ENCODE data around the gene C1orf167.
"Not testable (repeated sequence)": the region's sequence is repeated elsewhere in the genome, so short reads cannot be mapped to it uniquely, and the experiment has no call there.

The C1orf167 gene

GRCh38 chr1:11800391-11800755 is 38.4 kb downstream of the C1orf167 start:
- H3K36me3 Mint-ChIP-seq (ENCODE audit: low read depth): peaks cover 84% of the 10 kb centered on the region
- no peaks in the 10 kb centered on the region for H3K27me3 Mint-ChIP-seq
- H3K4me1 Mint-ChIP-seq (ENCODE audit: low read depth): peaks cover 57% of the 10 kb centered on the region
- no peaks in the 10 kb centered on the region for H3K9me3 Mint-ChIP-seq
- intact Hi-C loops (cut with micrococcal nuclease): no loop called here
- no peak overlapping the region for H3K27ac Mint-ChIP-seq
- no peak overlapping the region for H3K4me3 Mint-ChIP-seq

- H3K27ac Mint-ChIP-seq: peak overlapping the region; percentile 94
Measured at GRCh38 chr1:11800756-11801433, 38.9 kb downstream of the C1orf167 start.

GRCh38 chr1:11802616-11802972 is 40.6 kb downstream of the C1orf167 start:
- H3K27me3 Mint-ChIP-seq: no peaks in the 10 kb centered on the region
- peak overlapping the region; percentile 94 for H3K4me3 Mint-ChIP-seq
- no peaks in the 10 kb centered on the region for H3K9me3 Mint-ChIP-seq
- peaks cover 69% of the 10 kb centered on the region for H3K4me1 Mint-ChIP-seq (ENCODE audit: low read depth)
- H3K36me3 Mint-ChIP-seq (ENCODE audit: low read depth): peaks cover 77% of the 10 kb centered on the region
- intact Hi-C loops (cut with micrococcal nuclease): no loop called here
- H3K27ac Mint-ChIP-seq: peak overlapping the region; percentile 94

More at GRCh38 chr1:11800756-11801433, 38.9 kb downstream of the C1orf167 start:
- no peak overlapping the region for H3K4me3 Mint-ChIP-seq
- no peaks in the 10 kb centered on the region for H3K9me3 Mint-ChIP-seq
- H3K4me1 Mint-ChIP-seq (ENCODE audit: low read depth): peaks cover 57% of the 10 kb centered on the region
- intact Hi-C loops (cut with micrococcal nuclease): no loop called here
- H3K36me3 Mint-ChIP-seq (ENCODE audit: low read depth): peaks cover 84% of the 10 kb centered on the region
- H3K27me3 Mint-ChIP-seq: no peaks in the 10 kb centered on the region

- peaks cover 77% of the 10 kb centered on the region for H3K36me3 Mint-ChIP-seq (ENCODE audit: low read depth)
- intact Hi-C loops (cut with micrococcal nuclease): loop anchor here (1.0 kb wide), 1 partner anchor 12 kb away; no protein-coding TSS in a partner anchor
- H3K27me3 Mint-ChIP-seq: no peaks in the 10 kb centered on the region
- peak overlapping the region; percentile 94 for H3K4me3 Mint-ChIP-seq
- H3K4me1 Mint-ChIP-seq (ENCODE audit: low read depth): peaks cover 75% of the 10 kb centered on the region
- H3K27ac Mint-ChIP-seq: peak overlapping the region; percentile 94
- H3K9me3 Mint-ChIP-seq: no peaks in the 10 kb centered on the region
Measured at GRCh38 chr1:11802973-11803885, 41.2 kb downstream of the C1orf167 start.

- not testable (repeated sequence) for H3K27me3 Mint-ChIP-seq, H3K9me3 Mint-ChIP-seq
- H3K27ac Mint-ChIP-seq: peak overlapping the region; percentile 94
- H3K36me3 Mint-ChIP-seq (ENCODE audit: low read depth): peaks cover 77% of the 10 kb centered on the region
- H3K4me3 Mint-ChIP-seq: peak overlapping the region; percentile 94
- H3K4me1 Mint-ChIP-seq (ENCODE audit: low read depth): peaks cover 80% of the 10 kb centered on the region
- intact Hi-C loops (cut with micrococcal nuclease): loop anchor here (1.0 kb wide), 1 partner anchor 13 kb away; no protein-coding TSS in a partner anchor
Measured at GRCh38 chr1:11803924-11804665, 42.1 kb downstream of the C1orf167 start.

GRCh38 chr1:11804666-11805421 is 42.9 kb downstream of the C1orf167 start:
- intact Hi-C loops (cut with micrococcal nuclease): loop anchor here (5.0 kb wide), 1 partner anchor 68 kb away; the partner anchor contains the start of gene AGTRAP
- Mint-ChIP-seq H3K27ac (peak overlapping the region; percentile 94), H3K36me3 (ENCODE audit: low read depth) (peaks cover 77% of the 10 kb centered on the region), H3K4me3 (peak overlapping the region; percentile 94), H3K9me3 (no peaks in the 10 kb centered on the region), H3K4me1 (ENCODE audit: low read depth) (peaks cover 84% of the 10 kb centered on the region), H3K27me3 (no peaks in the 10 kb centered on the region)

- intact Hi-C loops (cut with micrococcal nuclease): loop anchor here (5.0 kb wide), 1 partner anchor 68 kb away; the partner anchor contains the start of gene AGTRAP
- H3K4me1 Mint-ChIP-seq (ENCODE audit: low read depth): peaks cover 76% of the 10 kb centered on the region
- H3K27me3 Mint-ChIP-seq: no peaks in the 10 kb centered on the region
- peak within 1 kb of the TSS; percentile 94 for H3K4me3 Mint-ChIP-seq
- peak within 1 kb of the TSS; percentile 94 for H3K27ac Mint-ChIP-seq
- H3K36me3 Mint-ChIP-seq (ENCODE audit: low read depth): peaks cover 77% of the 10 kb centered on the region
- H3K9me3 Mint-ChIP-seq: no peaks in the 10 kb centered on the region
Measured at GRCh38 chr1:11805422-11806306, 43.7 kb downstream of the C1orf167 start, which contains the start of the genes CLCN6 and MTHFR. CLCN6 (plus strand) TSS chr1:11806191; CDS start chr1:11806263, 72 bp downstream. MTHFR (minus strand) TSS chr1:11805964; CDS start chr1:11803116, 2,848 bp downstream.

- Mint-ChIP-seq H3K27ac (peak overlapping the region; percentile 94), H3K27me3 (no peaks in the 10 kb centered on the region), H3K36me3 (ENCODE audit: low read depth) (peaks cover 77% of the 10 kb centered on the region), H3K4me3 (peak overlapping the region; percentile 94), H3K4me1 (ENCODE audit: low read depth) (peaks cover 70% of the 10 kb centered on the region), H3K9me3 (no peaks in the 10 kb centered on the region)
- intact Hi-C loops (cut with micrococcal nuclease): loop anchor here (5.0 kb wide), 1 partner anchor 69 kb away; the partner anchor contains the start of gene AGTRAP
Measured at GRCh38 chr1:11806307-11806936, 44.4 kb downstream of the C1orf167 start.

GRCh38 chr1:11807133-11807532 is 45.1 kb downstream of the C1orf167 start:
- peak overlapping the region; percentile 94 for H3K4me3 Mint-ChIP-seq
- H3K36me3 Mint-ChIP-seq (ENCODE audit: low read depth): peaks cover 77% of the 10 kb centered on the region
- H3K27me3 Mint-ChIP-seq: no peaks in the 10 kb centered on the region
- no peaks in the 10 kb centered on the region for H3K9me3 Mint-ChIP-seq
- intact Hi-C loops (cut with micrococcal nuclease): loop anchor here (5.0 kb wide), 1 partner anchor 70 kb away; the partner anchor contains the start of gene AGTRAP
- peaks cover 70% of the 10 kb centered on the region for H3K4me1 Mint-ChIP-seq (ENCODE audit: low read depth)
- H3K27ac Mint-ChIP-seq: peak overlapping the region; percentile 94

- H3K36me3 Mint-ChIP-seq (ENCODE audit: low read depth): peaks cover 81% of the 10 kb centered on the region
- peaks cover 68% of the 10 kb centered on the region for H3K4me1 Mint-ChIP-seq (ENCODE audit: low read depth)
Measured at GRCh38 chr1:11813021-11813420, 51.0 kb downstream of the C1orf167 start.

GRCh38 chr1:11817192-11817591 is 55.2 kb downstream of the C1orf167 start:
- no peaks in the 10 kb centered on the region for H3K9me3 Mint-ChIP-seq
- intact Hi-C loops (cut with micrococcal nuclease): no loop called here
- H3K4me1 Mint-ChIP-seq (ENCODE audit: low read depth): peaks cover 40% of the 10 kb centered on the region
- H3K4me3 Mint-ChIP-seq: no peak overlapping the region
- H3K27me3 Mint-ChIP-seq: no peaks in the 10 kb centered on the region
- peaks cover 81% of the 10 kb centered on the region for H3K36me3 Mint-ChIP-seq (ENCODE audit: low read depth)
- no peak overlapping the region for H3K27ac Mint-ChIP-seq

More at GRCh38 chr1:11813021-11813420, 51.0 kb downstream of the C1orf167 start:
- Mint-ChIP-seq H3K27me3 (no peaks in the 10 kb centered on the region), H3K9me3 (no peaks in the 10 kb centered on the region), H3K4me3 (no peak overlapping the region), H3K27ac (no peak overlapping the region)
- intact Hi-C loops (cut with micrococcal nuclease): no loop called here

GRCh38 chr1:11822091-11822490 is 60.1 kb downstream of the C1orf167 start:
- Mint-ChIP-seq H3K27me3 (no peaks in the 10 kb centered on the region), H3K4me1 (ENCODE audit: low read depth) (peaks cover 5% of the 10 kb centered on the region), H3K36me3 (ENCODE audit: low read depth) (peaks cover 100% of the 10 kb centered on the region), H3K4me3 (no peak overlapping the region), H3K27ac (no peak overlapping the region), H3K9me3 (no peaks in the 10 kb centered on the region)
- intact Hi-C loops (cut with micrococcal nuclease): no loop called here

Measured in dendritic cell treated with granulocyte-macrophage colony-stimulating factor and Interleukin-4, amounts not matched to agents 40 ng/mL and 50 ng/mL, for 4 days (primary cell).